ENCODE results near the gene CCDC34.

Gene CCDC34

GRCh38 chr11:27319072-27319471 is 43.9 kb downstream of the CCDC34 start:
- DNase-seq = no peak

GRCh38 chr11:27317751-27318150 is 45.3 kb downstream of the CCDC34 start:
- DNase-seq = no peak

DNA sequence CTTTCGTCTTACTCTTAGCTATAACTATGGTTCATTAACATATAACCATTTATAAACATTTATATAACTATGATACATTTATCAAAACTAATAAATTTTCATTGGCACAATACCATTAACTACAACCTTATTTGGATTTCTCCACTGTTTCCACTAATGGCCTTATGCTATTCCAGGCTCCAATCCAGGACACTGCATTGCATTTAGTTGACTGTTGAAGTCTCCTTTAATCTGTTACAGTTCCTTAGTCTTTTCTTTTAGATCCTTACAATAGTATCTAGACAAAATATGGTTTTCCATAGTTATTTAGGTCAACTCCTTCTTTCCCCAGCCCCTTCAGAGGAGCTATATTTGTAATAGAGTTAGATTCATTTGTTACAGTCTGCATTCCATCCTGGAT is 47.2 kb downstream of the CCDC34 start:
- no peak for DNase-seq

DNA sequence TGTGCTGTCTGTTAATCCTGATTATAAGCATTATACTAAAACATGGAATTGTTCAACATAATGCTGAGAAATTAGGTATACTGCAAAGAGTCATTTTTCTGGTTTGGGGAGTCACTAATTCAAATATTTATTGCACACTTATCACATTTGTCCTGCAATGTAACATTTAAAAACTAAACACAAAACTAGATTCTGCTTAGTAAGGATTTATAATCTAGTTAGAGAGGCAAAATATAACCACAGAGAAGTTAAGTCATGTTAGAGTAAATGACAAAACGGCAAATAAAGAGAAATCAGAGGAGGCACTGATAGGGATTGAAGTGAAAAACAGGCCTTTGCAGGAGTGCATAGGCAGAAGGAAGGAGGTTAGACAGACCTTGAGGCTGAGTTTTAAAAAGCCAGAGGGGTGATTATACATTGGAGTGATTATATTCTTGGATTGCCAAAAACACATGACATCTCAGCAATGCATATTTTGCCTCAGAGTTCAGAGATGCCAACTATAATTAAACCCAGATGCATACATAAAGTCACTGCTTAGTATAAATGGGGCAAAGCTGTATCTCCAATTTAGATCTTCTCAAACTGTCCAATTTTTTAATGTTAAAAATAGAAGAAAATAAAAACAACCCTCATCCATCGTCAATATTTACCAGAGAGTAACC is 49.7 kb downstream of the CCDC34 start:
- no peak for DNase-seq

DNA sequence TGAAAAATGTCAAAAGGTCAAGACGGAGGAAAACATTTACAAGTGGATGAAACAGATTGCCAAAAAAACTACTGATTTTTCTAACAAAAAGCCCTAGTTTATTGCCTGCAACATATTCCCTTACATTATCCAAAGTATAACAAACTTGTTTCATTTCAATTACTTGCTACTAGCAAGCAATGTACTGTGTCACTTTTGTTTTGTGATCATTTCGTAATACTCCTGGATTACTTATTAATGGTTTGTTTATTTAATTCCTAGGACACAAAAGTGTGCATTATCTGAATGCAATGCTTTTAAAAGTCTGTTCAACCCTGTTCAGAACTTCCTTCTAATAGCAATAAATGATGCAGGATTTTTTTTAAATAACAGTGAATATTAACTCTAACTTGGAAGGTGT is 50.9 kb downstream of the CCDC34 start:
- no peak for DNase-seq

DNA sequence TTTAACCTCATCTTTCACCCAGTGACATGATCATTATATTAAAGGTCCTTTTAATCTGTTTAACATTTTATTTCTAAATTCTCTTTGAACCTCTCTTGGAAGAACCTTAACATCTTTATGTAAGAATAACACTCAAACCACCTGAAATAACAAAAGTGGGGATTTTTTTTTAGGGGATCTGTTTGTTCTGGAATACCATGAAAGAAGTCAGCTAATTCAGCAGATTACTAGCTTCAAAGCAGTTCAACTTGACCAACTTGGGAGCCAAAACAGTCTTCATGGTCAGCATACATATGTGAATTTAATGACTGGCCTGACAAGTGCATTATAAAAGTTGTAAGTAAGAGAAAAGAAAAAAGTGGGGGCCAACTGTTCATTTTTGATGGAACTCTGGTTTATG is 52.3 kb downstream of the CCDC34 start:
- DNase-seq = no peak

- DNase-seq = no peak
Observed at GRCh38 chr11:27310182-27310581, 52.8 kb downstream of the CCDC34 start.

DNA sequence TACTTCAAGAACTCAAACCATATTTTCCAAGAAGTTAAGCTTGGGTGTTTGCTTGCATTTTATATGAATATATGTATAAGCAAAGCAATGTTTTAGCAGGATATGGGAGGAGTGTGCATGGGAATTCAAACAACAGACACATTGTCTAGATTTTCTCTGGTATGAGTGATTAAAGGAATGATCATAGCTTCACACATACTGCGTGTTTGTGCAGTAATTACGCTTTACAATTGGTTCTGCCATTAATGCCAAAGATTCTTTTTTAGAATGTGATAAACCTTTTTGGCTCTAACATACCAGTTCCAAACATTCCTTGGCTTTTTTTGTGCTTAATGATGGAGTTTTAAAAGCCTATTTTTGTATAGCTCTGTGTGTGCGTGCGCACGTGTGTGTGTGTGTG is 54.0 kb downstream of the CCDC34 start:
- DNase-seq = no peak

GRCh38 chr11:27307232-27307631 is 55.8 kb downstream of the CCDC34 start:
- DNase-seq = no peak

DNA sequence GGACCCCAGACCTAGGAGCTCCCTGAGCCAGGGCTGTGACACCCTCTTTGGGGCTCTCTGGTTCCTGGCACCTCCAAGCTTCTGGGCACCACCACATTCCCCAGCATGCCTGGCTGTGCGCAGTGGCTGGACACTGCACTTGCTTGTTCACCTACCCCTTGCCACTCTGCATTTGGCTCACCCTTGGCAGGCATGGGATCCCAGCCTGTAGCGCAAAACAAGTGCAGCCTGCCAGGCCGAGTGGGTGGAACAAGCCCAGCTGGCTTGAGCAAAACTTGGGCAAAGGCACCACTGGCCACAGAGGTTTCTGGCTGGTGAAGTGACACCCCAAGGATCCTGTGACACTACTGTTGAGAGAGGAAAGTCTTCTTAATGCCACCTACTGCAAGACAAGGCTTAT is 57.3 kb downstream of the CCDC34 start:
- DNase-seq = no peak

GRCh38 chr11:27304514-27304913 is 58.5 kb downstream of the CCDC34 start:
- DNase-seq = no peak

GRCh38 chr11:27303903-27304302 is 59.1 kb downstream of the CCDC34 start:
- no peak for DNase-seq

DNA sequence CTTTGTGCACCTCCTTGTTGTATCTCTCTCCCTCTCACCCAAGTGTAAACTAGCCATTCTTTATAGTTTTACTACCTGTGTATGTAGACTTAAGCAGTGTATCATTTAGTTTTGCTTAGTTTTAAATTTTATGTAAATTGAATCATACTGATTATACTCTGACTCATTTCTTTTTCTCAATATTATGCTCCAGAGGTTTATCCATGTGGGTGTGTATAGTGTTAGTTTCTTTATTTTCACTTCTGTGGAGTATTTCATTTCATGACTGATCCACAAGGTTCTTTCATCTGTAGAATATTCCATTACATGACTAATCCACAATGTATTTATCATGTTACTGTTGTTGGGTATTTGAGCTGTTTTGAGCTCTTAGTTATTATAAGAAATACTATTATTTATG is 62.0 kb downstream of the CCDC34 start:
- DNase-seq = no peak

DNA sequence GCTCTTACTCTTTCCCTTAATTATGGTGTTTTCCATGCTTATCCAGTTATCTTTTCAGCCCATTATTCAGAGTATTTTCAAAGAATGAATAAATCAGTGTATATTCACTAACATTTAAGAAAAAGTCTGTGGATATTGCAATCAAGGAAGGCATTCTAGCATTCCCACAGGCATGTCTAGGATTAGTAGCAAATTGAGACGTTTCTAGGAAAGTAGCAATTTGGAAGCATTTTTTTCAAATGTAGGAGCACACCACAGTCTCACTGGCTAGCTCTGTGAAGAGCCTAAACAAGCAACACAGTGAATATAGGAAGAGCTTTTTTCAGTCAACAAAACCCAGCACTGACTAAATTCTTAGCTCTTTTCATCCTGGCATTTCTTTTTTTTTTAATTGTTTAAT is 65.4 kb downstream of the CCDC34 start:
- no peak for DNase-seq

DNA sequence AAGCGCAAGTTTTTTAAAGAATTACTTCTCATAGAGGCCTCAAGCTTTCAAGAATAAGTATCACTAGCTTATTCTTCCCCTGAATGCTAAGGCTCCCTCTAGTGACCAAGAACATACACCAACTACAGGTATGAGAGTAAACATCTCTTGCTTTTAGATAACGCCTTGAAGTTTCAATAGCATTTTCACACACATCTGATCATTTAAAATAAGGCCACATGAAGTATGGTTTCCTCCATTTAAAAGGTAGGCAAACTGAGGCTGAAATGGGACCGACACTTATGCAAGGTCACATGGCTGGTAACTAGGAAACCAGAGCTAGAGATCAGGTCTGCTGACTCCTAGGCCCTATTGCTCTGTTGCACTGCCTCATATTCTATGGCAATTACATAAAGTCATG is 66.5 kb downstream of the CCDC34 start:
- DNase-seq = peak; percentile 35 to 71

DNA sequence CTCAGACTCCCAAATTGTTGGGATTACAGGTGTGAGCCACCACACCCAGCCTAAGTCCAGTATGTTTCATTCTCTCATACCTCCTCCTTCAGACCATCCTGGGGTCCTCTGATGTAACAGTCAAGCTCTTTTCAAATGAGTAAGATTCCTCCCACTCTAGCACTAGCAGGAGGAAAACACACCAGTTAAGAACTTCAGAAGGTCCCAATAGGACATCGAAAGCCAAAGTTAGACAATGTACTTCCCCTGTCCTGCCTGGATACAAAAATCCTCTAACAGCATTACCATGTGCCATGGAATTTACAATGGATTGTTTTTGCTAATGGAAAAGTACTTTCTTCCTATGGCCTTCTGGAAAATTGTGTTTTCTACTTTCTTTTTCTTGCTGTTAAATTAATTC is 67.1 kb downstream of the CCDC34 start:
- no peak for DNase-seq

GRCh38 chr11:27294654-27295053 is 68.4 kb downstream of the CCDC34 start:
- DNase-seq = no peak

DNA sequence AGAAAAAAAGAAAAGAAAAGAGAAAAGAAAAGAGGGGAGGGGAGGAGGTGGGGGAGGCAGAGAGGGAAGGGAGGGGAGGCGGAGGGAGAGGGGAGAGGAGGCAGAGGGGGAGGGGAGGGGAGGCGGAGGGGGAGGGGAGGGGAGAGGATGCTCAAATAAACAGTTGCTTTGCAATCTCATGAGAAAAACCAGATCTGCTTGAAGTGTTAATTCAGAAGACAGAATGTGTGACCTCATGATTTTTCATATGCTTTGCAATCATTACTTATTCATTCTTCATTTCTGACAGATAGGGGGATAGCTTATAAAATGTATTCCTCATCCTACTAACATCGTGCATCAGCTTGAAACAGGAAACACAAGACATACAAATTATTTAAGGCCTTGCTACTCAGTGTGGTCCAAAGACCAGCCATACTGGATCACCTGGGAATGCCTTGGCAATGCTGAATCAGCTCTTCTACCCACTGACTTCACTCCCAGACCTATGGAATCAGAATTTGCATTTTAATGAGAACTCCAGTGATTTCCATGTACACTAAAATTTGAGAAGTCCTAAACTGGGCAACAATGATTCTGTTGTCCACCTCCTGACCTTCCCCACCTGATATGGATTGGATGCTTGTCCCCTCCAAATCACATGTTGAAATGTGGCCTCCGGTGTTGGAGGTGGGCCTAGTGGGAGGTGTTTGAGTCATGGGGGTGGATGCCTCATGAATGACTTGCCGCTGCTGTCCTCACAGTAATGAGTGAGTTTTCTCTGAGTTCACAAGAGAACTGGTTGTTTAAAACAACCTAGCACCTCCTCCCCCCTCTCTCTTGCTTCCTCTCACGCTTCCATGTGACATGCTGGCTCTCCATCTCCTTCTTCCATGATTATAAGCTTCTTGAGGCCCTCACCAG is 69.2 kb downstream of the CCDC34 start:
- DNase-seq = no peak

DNA sequence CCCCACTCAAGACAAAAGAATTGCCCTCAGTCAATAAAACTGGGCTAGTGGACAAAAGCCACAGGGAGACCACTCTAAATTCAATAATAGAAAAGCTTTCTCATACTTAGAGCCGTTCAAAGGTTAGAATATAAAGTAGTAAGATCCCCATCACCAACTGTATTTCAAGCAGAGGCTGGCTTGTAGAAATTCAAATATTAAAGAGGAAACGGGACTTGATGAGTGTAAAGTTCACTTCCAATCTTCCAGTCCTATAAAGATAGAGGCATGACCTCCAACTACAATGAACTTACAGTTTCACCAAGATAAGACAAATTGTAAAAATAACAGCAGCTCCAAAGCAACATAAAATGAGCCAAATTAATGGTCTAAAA is 70.4 kb downstream of the CCDC34 start:
- DNase-seq = no peak

GRCh38 chr11:27291954-27292636 is 70.9 kb downstream of the CCDC34 start:
- no peak for DNase-seq

GRCh38 chr11:27291302-27291889 is 71.6 kb downstream of the CCDC34 start:
- no peak for DNase-seq

GRCh38 chr11:27290261-27291050 is 72.6 kb downstream of the CCDC34 start:
- DNase-seq = no peak

Data from Kasumi-1 (cell line).